ENCODE data around the gene HTR2A.
"Not testable (repeated sequence)": the region's sequence is repeated elsewhere in the genome, so short reads cannot be mapped to it uniquely, and the experiment has no call there.

The HTR2A gene

GRCh38 chr13:46812301-46812797 is 84.5 kb downstream of the HTR2A start:
- DNase-seq (ENCODE audit: low read depth in 4 of 4, low spot score in 1 of 4) = no peak

GRCh38 chr13:46810440-46810839 is 86.4 kb downstream of the HTR2A start:
- DNase-seq (ENCODE audit: low read depth in 4 of 4, low spot score in 1 of 4) = no peak

GRCh38 chr13:46804921-46805320 is 91.9 kb downstream of the HTR2A start:
- not testable (repeated sequence) for DNase-seq (ENCODE audit: low read depth in 4 of 4, low spot score in 1 of 4)

GRCh38 chr13:46804391-46804815 is 92.5 kb downstream of the HTR2A start:
- no peak for DNase-seq (ENCODE audit: low read depth in 4 of 4, low spot score in 1 of 4)

- DNase-seq (ENCODE audit: low read depth in 4 of 4, low spot score in 1 of 4) = no peak
Measured at GRCh38 chr13:46803586-46803985, 93.3 kb downstream of the HTR2A start.

GRCh38 chr13:46801858-46802257 is 95.0 kb downstream of the HTR2A start:
- no peak for DNase-seq (ENCODE audit: low read depth in 4 of 4, low spot score in 1 of 4)

GRCh38 chr13:46799139-46799538 is 97.7 kb downstream of the HTR2A start:
- no peak for DNase-seq (ENCODE audit: low read depth in 4 of 4, low spot score in 1 of 4)

GRCh38 chr13:46797501-46798237 is 99.2 kb downstream of the HTR2A start:
- no peak for DNase-seq (ENCODE audit: low read depth in 4 of 4, low spot score in 1 of 4)

GRCh38 chr13:46796515-46797474 is 100.1 kb downstream of the HTR2A start, which contains the start of gene ESD:
ESD (minus strand) TSS chr13:46797161; CDS start chr13:46791413, 5,748 bp downstream.
- peak; percentile 76 to 93 (median 91) for DNase-seq (ENCODE audit: low read depth in 4 of 4, low spot score in 1 of 4)

- DNase-seq (ENCODE audit: low read depth in 4 of 4, low spot score in 1 of 4) = no peak
Measured at GRCh38 chr13:46796129-46796514, 100.7 kb downstream of the HTR2A start.

- no peak for DNase-seq (ENCODE audit: low read depth in 4 of 4, low spot score in 1 of 4)
Measured at GRCh38 chr13:46795321-46795720, 101.5 kb downstream of the HTR2A start.

- no peak for DNase-seq (ENCODE audit: low read depth in 4 of 4, low spot score in 1 of 4)
Measured at GRCh38 chr13:46783504-46783903, 113.3 kb downstream of the HTR2A start.

GRCh38 chr13:46782691-46783090 is 114.2 kb downstream of the HTR2A start:
- DNase-seq (ENCODE audit: low read depth in 4 of 4, low spot score in 1 of 4) = no peak

- DNase-seq (ENCODE audit: low read depth in 4 of 4, low spot score in 1 of 4) = no peak
Measured at GRCh38 chr13:46782066-46782465, 114.8 kb downstream of the HTR2A start.
